ENCODE results near the gene NTMT1. TPM values are rescaled to one million over a fixed set of nuclear protein-coding genes. Genes with fewer than 3 reads are reported as not detected.
"Not testable (repeated sequence)": the region's sequence is repeated elsewhere in the genome, so short reads cannot be mapped to it uniquely, and the experiment has no call there.

The NTMT1 gene
- total and polyA plus RNA-seq, 7 donors: 67.5 to 178 (median 92.9) TPM

- Histone ChIP-seq H3K9me3 (no peaks in the 10 kb centered on the region), H3K27me3 (ENCODE audit: insufficient read depth in 3 of 3, low read length in 2 of 3) (no peaks in the 10 kb centered on the region), H3K36me3 (ENCODE audit: insufficient read depth in 1 of 2, low read depth in 1 of 2) (peaks cover 8 to 56% of the 10 kb centered on the region in 2 donors), H3K4me1 (peaks cover 40% of the 10 kb centered on the region), H3K4me3 (no peak overlapping the region), H3K27ac (no peak overlapping the region)
- DNase-seq: no peak
- no peak for ATAC-seq
- intact Hi-C loops (cut with DNase I): no loop called here
- TF ChIP-seq CTCF (IDR thresholded peaks at IDR 0.05): no peak
- 70 to 81% (median 72%) methylated on average over 4 of the region's 4 CpGs for WGBS, 3 donors
Observed at GRCh38 chr9:129633207-129633606, 7.2 kb downstream of the NTMT1 start.

- DNase-seq (no peak), ATAC-seq (no peak)
- intact Hi-C loops (cut with DNase I): no loop called here
- Histone ChIP-seq H3K4me3 (no peak overlapping the region), H3K9me3 (no peaks in the 10 kb centered on the region), H3K36me3 (ENCODE audit: insufficient read depth in 1 of 2, low read depth in 1 of 2) (peaks cover 11 to 63% of the 10 kb centered on the region in 2 donors), H3K27ac (no peak overlapping the region), H3K4me1 (peaks cover 34% of the 10 kb centered on the region), H3K27me3 (ENCODE audit: insufficient read depth in 3 of 3, low read length in 2 of 3) (no peaks in the 10 kb centered on the region)
- 69 to 79% (median 76%) methylated on average over 13 of the region's 13 CpGs for WGBS, 3 donors
- TF ChIP-seq CTCF (IDR thresholded peaks at IDR 0.05): no peak
Observed at GRCh38 chr9:129633848-129634247, 7.9 kb downstream of the NTMT1 start.

- Histone ChIP-seq H3K36me3 (ENCODE audit: insufficient read depth in 1 of 2, low read depth in 1 of 2) (peaks cover 11 to 70% of the 10 kb centered on the region in 2 donors), H3K4me3 (no peak overlapping the region), H3K27me3 (ENCODE audit: insufficient read depth in 3 of 3, low read length in 2 of 3) (no peaks in the 10 kb centered on the region), H3K4me1 (peaks cover 27% of the 10 kb centered on the region), H3K9me3 (no peaks in the 10 kb centered on the region), H3K27ac (no peak overlapping the region)
- WGBS, 3 donors: 82 to 89% (median 83%) methylated on average over 34 of the region's 34 CpGs
- DNase-seq: no peak
- TF ChIP-seq CTCF (IDR thresholded peaks at IDR 0.05): no peak
- ATAC-seq: no peak
- intact Hi-C loops (cut with DNase I): no loop called here
Observed at GRCh38 chr9:129635099-129636065, 9.4 kb downstream of the NTMT1 start.

- peaks cover 11 to 70% of the 10 kb centered on the region in 2 donors for H3K36me3 ChIP-seq (ENCODE audit: insufficient read depth in 1 of 2, low read depth in 1 of 2)
- DNase-seq; H3K9me3 ChIP-seq; H3K27ac ChIP-seq; H3K4me3 ChIP-seq; intact Hi-C loops (cut with DNase I); H3K27me3 ChIP-seq (ENCODE audit: insufficient read depth in 3 of 3, low read length in 2 of 3); ATAC-seq: not testable (repeated sequence)
- H3K4me1 ChIP-seq: peaks cover 27% of the 10 kb centered on the region
- WGBS, 3 donors: 85 to 93% (median 91%) methylated on average over 10 of the region's 10 CpGs
Observed at GRCh38 chr9:129636343-129636742, 10.4 kb downstream of the NTMT1 start.

- no peak for TF ChIP-seq CTCF (IDR thresholded peaks at IDR 0.05)
- DNase-seq (no peak), ATAC-seq (no peak)
- 50 to 61% (median 52%) methylated on average over 9 of the region's 9 CpGs for whole genome bisulfite sequencing, 3 donors
- H3K4me3 ChIP-seq: no peak overlapping the region
- intact Hi-C loops (cut with DNase I): no loop called here
- no peak overlapping the region for H3K27ac ChIP-seq
- H3K27me3 ChIP-seq (ENCODE audit: insufficient read depth in 3 of 3, low read length in 2 of 3): no peaks in the 10 kb centered on the region
- H3K4me1 ChIP-seq: peaks cover 20% of the 10 kb centered on the region
- no peaks in the 10 kb centered on the region for H3K9me3 ChIP-seq
- H3K36me3 ChIP-seq (ENCODE audit: insufficient read depth in 1 of 2, low read depth in 1 of 2): peaks cover 11 to 70% of the 10 kb centered on the region in 2 donors
Observed at GRCh38 chr9:129637102-129637501, 11.1 kb downstream of the NTMT1 start.

Data from psoas muscle (tissue), 8 donors.